Measurements from ENCODE around the gene WDR93. TPM values are rescaled to one million over a fixed set of nuclear protein-coding genes. Genes with fewer than 3 reads are reported as not detected.
A peak's percentile ranks its signal among the peaks of the same experiment; 100 is the strongest.

WDR93 gene
- total RNA-seq, 2 donors from 2014 or later: 0.24 to 0.64 TPM

- no peaks in the 10 kb centered on the region for H3K4me1 ChIP-seq (ENCODE audit: control insufficient read depth, insufficient read depth, low read length)
- no peak overlapping the region for H3K4me3 Mint-ChIP-seq
- peaks cover 10% of the 10 kb centered on the region for H3K4me1 Mint-ChIP-seq
- peaks cover 13% of the 10 kb centered on the region for H3K27me3 Mint-ChIP-seq (ENCODE audit: insufficient read depth)
- TF ChIP-seq CTCF (conservative IDR thresholded peaks at IDR 0.05): no peak
- peaks cover 9% of the 10 kb centered on the region for H3K36me3 ChIP-seq (ENCODE audit: control insufficient read depth, insufficient read depth, low read length)
- 90 to 92% methylated on average over 4 to 7 of the region's 7 CpGs for WGBS, 2 experiments (ENCODE audit: insufficient coverage in 1 of 2, insufficient read length in 1 of 2)
- no peak overlapping the region for H3K27ac Mint-ChIP-seq
- H3K27me3 ChIP-seq (ENCODE audit: control insufficient read depth, insufficient read depth, low read length, poor library complexity, severe bottlenecking): no peaks in the 10 kb centered on the region
- DNase-seq: no peak
- no peaks in the 10 kb centered on the region for H3K9me3 ChIP-seq (ENCODE audit: control insufficient read depth, low read length)
- H3K4me3 ChIP-seq (ENCODE audit: low read length): no peak overlapping the region
- no peak overlapping the region for H3K27ac ChIP-seq (ENCODE audit: low read depth, low read length)
- no peaks in the 10 kb centered on the region for H3K9me3 Mint-ChIP-seq
- no peak overlapping the region for H3K9ac ChIP-seq (ENCODE audit: extremely low read depth, low read length, poor library complexity, severe bottlenecking)
- H3K36me3 Mint-ChIP-seq (ENCODE audit: low read depth): peaks cover 33% of the 10 kb centered on the region
These were observed 38.5 kb upstream of the WDR93 start for GRCh38 chr15:89652131-89652530.

DNA sequence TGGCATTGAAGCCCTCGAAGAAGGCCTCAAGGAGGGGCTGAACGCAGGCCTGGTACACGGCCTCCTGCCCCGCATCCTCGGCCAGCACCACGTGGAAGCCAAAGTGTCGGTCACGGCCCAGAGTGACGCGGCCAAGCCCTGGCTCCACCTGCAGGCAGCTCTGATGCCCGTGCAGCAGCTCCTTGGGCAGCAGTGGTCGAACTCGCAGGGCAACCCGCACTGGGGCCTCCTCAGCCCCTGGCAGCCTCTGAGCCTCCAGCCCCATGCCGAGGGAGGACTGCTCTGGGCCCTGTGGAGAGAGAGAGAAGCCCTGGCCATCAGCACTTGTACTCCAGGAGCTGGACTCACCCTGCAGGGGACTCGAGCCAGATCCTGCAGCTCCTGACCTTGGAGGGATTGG lies 37.9 kb upstream of the WDR93 start:
- no peaks in the 10 kb centered on the region for H3K9me3 ChIP-seq (ENCODE audit: control insufficient read depth, low read length)

GRCh38 chr15:89653578-89653977 lies 37.0 kb upstream of the WDR93 start:
- H3K4me1 ChIP-seq (ENCODE audit: control insufficient read depth, insufficient read depth, low read length): no peaks in the 10 kb centered on the region
- H3K36me3 ChIP-seq (ENCODE audit: control insufficient read depth, insufficient read depth, low read length): peaks cover 9% of the 10 kb centered on the region
- H3K4me1 Mint-ChIP-seq: peaks cover 10% of the 10 kb centered on the region
- peaks cover 16% of the 10 kb centered on the region for H3K27me3 Mint-ChIP-seq (ENCODE audit: insufficient read depth)
- H3K36me3 Mint-ChIP-seq (ENCODE audit: low read depth): peaks cover 30% of the 10 kb centered on the region
- peak overlapping the region; percentile 82 for H3K4me3 Mint-ChIP-seq
- DNase-seq: peak; percentile 18
- no peak for TF ChIP-seq CTCF (conservative IDR thresholded peaks at IDR 0.05)
- H3K27ac ChIP-seq (ENCODE audit: low read depth, low read length): no peak overlapping the region
- H3K9me3 Mint-ChIP-seq: no peaks in the 10 kb centered on the region
- H3K9me3 ChIP-seq (ENCODE audit: control insufficient read depth, low read length): no peaks in the 10 kb centered on the region
- no peak overlapping the region for H3K27ac Mint-ChIP-seq
- no peak overlapping the region for H3K9ac ChIP-seq (ENCODE audit: extremely low read depth, low read length, poor library complexity, severe bottlenecking)
- no peaks in the 10 kb centered on the region for H3K27me3 ChIP-seq (ENCODE audit: control insufficient read depth, insufficient read depth, low read length, poor library complexity, severe bottlenecking)
- 100% methylated on average over 1 of the region's 2 CpGs; no CpG with 5 or more reads in 1 of the 2 experiments for WGBS, 2 experiments (ENCODE audit: insufficient coverage in 1 of 2, insufficient read length in 1 of 2)
- H3K4me3 ChIP-seq (ENCODE audit: low read length): no peak overlapping the region

More for the DNA sequence above, 37.9 kb upstream of the WDR93 start:
- Histone ChIP-seq H3K4me3 (ENCODE audit: low read length) (no peak overlapping the region), H3K36me3 (ENCODE audit: control insufficient read depth, insufficient read depth, low read length) (peaks cover 9% of the 10 kb centered on the region), H3K27ac (ENCODE audit: low read depth, low read length) (no peak overlapping the region), H3K4me1 (ENCODE audit: control insufficient read depth, insufficient read depth, low read length) (no peaks in the 10 kb centered on the region), H3K27me3 (ENCODE audit: control insufficient read depth, insufficient read depth, low read length, poor library complexity, severe bottlenecking) (no peaks in the 10 kb centered on the region), H3K9ac (ENCODE audit: extremely low read depth, low read length, poor library complexity, severe bottlenecking) (no peak overlapping the region)
- no peak overlapping the region for H3K4me3 Mint-ChIP-seq
- H3K36me3 Mint-ChIP-seq (ENCODE audit: low read depth): peaks cover 32% of the 10 kb centered on the region
- H3K27ac Mint-ChIP-seq: no peak overlapping the region
- peaks cover 13% of the 10 kb centered on the region for H3K27me3 Mint-ChIP-seq (ENCODE audit: insufficient read depth)
- TF ChIP-seq CTCF (conservative IDR thresholded peaks at IDR 0.05): peak; percentile 22
- peaks cover 10% of the 10 kb centered on the region for H3K4me1 Mint-ChIP-seq
- no peak for DNase-seq
- 87 to 89% methylated on average over 10 to 16 of the region's 16 CpGs for WGBS, 2 experiments (ENCODE audit: insufficient coverage in 1 of 2, insufficient read length in 1 of 2)
- no peaks in the 10 kb centered on the region for H3K9me3 Mint-ChIP-seq
